ENCODE measurements around the gene AKT1.

AKT1 gene

GRCh38 chr14:104774453-104775072 lies 21.0 kb downstream of the AKT1 start:
- TF ChIP-seq, protein P1, sequence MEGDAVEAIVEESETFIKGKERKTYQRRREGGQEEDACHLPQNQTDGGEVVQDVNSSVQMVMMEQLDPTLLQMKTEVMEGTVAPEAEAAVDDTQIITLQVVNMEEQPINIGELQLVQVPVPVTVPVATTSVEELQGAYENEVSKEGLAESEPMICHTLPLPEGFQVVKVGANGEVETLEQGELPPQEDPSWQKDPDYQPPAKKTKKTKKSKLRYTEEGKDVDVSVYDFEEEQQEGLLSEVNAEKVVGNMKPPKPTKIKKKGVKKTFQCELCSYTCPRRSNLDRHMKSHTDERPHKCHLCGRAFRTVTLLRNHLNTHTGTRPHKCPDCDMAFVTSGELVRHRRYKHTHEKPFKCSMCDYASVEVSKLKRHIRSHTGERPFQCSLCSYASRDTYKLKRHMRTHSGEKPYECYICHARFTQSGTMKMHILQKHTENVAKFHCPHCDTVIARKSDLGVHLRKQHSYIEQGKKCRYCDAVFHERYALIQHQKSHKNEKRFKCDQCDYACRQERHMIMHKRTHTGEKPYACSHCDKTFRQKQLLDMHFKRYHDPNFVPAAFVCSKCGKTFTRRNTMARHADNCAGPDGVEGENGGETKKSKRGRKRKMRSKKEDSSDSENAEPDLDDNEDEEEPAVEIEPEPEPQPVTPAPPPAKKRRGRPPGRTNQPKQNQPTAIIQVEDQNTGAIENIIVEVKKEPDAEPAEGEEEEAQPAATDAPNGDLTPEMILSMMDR (IDR thresholded peaks at IDR 0.05; ENCODE audit: borderline replicate concordance, control extremely low read depth, extremely low read depth, insufficient read depth, missing control alignments), result no peak
- in situ Hi-C loops (cut with MboI; ENCODE audit: low sequenced_read_pairs, unreplicated experiment), result loop anchor here (5.0 kb wide), 1 partner anchor 53 kb away; no protein-coding TSS in a partner anchor
- DNase-seq (ENCODE audit: low spot score), result no peak

DNA sequence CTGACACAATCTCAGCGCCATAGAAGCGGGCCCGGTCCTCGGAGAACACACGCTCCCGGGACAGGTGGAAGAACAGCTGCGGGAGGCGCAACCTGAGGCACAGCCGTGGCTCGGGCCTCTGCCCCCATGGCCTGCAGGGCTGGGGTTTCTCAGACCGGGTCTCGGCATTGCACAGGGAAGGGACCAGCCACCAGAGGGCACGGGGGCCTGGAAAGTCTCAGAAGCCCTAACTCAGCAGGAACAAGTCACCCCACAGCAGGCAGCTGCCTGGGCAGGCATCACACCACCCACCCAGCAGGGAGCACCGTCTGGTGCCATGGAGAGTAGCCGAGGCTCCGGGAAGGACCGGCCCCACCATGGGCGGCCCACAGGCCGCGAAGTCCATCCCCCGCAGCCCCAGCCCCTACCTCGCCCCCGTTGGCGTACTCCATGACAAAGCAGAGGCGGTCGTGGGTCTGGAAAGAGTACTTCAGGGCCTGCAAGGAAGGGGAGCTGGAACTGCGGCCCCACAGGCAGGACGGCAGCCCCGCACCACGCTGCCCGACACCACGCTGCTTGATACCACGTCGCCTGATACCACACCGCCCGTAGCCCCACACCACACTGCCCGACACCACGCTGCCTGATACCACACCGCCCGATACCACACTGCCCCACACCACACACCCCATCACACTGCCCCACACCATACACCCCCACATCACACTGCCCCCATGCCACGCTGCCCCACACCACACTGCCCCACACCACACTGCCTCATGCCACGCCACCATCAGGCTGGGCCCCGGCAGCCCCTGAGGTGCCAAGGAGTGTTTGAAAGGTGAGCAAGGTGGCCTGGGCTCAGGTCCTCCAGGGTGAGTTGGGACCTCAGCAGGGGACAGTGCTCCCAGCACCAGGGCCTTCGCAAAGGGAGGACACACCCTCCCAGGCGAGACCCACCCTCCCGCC lies 21.8 kb downstream of the AKT1 start:
- DNase-seq (ENCODE audit: low spot score), result no peak
- TF ChIP-seq, protein P1 (IDR thresholded peaks at IDR 0.05; ENCODE audit: borderline replicate concordance, control extremely low read depth, extremely low read depth, insufficient read depth, missing control alignments), result no peak
- in situ Hi-C loops (cut with MboI; ENCODE audit: low sequenced_read_pairs, unreplicated experiment), result loop anchor here (5.0 kb wide), 1 partner anchor 54 kb away; no protein-coding TSS in a partner anchor

DNA sequence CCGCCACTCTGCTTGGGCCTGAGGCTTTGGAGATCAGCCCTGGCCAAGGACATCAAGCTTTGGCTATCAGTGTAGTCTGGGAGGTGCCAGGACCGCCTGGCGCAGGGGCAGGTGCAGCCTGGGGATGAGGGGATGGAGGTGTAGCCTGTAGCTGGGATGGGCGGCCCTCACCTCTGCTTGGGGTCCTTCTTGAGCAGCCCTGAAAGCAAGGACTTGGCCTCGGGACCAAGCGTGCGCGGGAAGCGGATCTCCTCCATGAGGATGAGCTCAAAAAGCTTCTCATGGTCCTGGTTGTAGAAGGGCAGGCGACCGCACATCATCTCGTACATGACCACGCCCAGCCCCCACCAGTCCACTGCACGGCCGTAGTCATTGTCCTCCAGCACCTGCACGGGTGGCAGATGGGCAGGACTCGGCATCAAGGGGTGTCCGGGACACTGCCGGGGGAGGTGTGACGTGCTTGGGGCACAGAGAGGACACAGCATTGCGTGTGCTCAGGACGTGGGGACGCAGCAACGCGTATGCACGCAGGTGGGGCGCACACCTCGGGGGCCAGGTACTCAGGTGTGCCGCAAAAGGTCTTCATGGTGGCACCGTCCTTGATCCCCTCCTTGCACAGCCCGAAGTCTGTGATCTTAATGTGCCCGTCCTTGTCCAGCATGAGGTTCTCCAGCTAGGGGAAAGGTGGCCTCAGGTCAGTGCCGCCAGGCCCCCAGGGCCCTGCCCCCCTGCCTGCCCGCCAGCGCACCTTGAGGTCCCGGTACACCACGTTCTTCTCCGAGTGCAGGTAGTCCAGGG lies 22.6 kb downstream of the AKT1 start:
- no peak for DNase-seq (ENCODE audit: low spot score)
- in situ Hi-C loops (cut with MboI; ENCODE audit: low sequenced_read_pairs, unreplicated experiment), result loop anchor here (5.0 kb wide), 1 partner anchor 54 kb away; no protein-coding TSS in a partner anchor
- TF ChIP-seq, protein P1 (IDR thresholded peaks at IDR 0.05; ENCODE audit: borderline replicate concordance, control extremely low read depth, extremely low read depth, insufficient read depth, missing control alignments), result no peak

DNA sequence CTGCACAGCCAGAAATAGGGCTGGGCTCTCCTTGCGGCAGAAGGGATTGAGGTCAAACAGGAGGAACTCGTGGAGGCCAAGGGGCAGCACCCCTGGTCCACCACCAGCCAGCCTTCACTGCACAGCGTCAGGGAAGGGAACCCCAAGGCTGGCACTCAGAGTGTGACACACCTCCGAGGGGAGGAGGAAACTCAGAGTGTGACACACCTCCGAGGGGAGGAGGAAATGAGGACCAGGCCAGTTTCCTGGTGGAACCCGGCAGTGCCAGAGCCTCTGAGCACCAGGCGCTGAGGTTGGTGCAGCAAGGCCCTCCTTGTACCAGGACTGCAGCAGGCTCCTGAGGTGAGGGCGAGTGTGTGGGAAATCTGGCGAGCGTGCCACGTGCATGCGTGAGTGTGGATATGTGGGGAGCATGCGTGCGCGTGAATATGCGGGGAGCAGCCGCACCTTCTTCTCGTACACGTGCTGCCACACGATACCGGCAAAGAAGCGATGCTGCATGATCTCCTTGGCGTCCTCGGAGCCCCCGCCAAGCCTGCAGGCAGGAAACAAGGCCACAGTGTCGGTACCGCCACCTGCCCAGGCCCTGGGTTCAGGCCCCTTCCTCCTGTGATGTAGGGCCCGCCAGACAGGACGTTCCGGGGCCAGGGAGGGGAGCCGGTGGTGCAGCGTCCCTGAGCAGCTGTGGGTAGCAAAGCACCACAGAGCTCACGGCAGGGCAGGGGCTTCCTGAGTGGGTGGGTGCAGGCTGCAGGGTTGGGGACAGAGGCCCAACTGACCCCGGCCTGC lies 23.4 kb downstream of the AKT1 start:
- no peak for DNase-seq (ENCODE audit: low spot score)
- TF ChIP-seq, protein P1 (IDR thresholded peaks at IDR 0.05; ENCODE audit: borderline replicate concordance, control extremely low read depth, extremely low read depth, insufficient read depth, missing control alignments), result no peak
- in situ Hi-C loops (cut with MboI; ENCODE audit: low sequenced_read_pairs, unreplicated experiment), result loop anchor here (5.0 kb wide), 1 partner anchor 55 kb away; no protein-coding TSS in a partner anchor

DNA sequence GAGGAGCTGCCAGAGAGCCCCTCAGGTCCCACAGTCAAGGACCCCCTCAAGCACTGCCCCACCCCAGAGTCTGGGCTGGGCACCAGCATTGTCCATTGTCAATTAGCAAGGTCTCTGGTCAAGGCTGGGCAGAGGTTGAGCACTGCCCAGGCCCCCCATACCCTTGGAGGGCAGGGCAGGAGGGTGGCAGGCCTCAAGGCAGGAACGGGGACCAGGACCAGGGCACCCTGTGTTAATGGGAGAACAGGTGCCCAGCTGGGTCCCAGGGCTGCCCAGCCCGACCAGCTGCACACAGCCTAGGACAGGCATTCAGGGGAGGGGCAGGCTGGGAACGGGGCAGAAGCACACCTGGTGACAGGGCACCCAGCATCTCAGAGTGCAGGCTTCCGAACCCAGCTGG lies 24.2 kb downstream of the AKT1 start:
- in situ Hi-C loops (cut with MboI; ENCODE audit: low sequenced_read_pairs, unreplicated experiment), result loop anchor here (5.0 kb wide), 1 partner anchor 56 kb away; no protein-coding TSS in a partner anchor

More for the DNA sequence above, 24.2 kb downstream of the AKT1 start:
- DNase-seq (ENCODE audit: low spot score), result no peak
- TF ChIP-seq, protein P1 (IDR thresholded peaks at IDR 0.05; ENCODE audit: borderline replicate concordance, control extremely low read depth, extremely low read depth, insufficient read depth, missing control alignments), result no peak
